Nephron (organoid): ENCODE data around the gene LLGL2.

Source experiments
- H3K27ac Mint-ChIP-seq, 3 experiments: 2 replicates each; pipeline ENCODE4 v1.8.0; 2020; ENCODE audit warnings: mixed read lengths in 3 of 3, mild to moderate bottlenecking in 2 of 3, moderate library complexity in 1 of 3
- H3K27me3 Mint-ChIP-seq: 2 replicates; pipeline ENCODE4 v1.8.0; 2021; ENCODE audit warnings: low read depth, mild to moderate bottlenecking, moderate library complexity, mixed read lengths
- H3K36me3 Mint-ChIP-seq: 2 replicates; pipeline ENCODE4 v1.8.0; 2020; ENCODE audit warnings: low read depth, mixed read lengths
- H3K4me1 Mint-ChIP-seq: 2 replicates; pipeline ENCODE4 v1.8.0; 2020; ENCODE audit warnings: mixed read lengths
- H3K4me3 Mint-ChIP-seq, 3 experiments: 2 replicates each; pipeline ENCODE4 v1.8.0; 2020; ENCODE audit warnings: mild to moderate bottlenecking in 3 of 3, mixed read lengths in 3 of 3, moderate library complexity in 2 of 3
- H3K9me3 Mint-ChIP-seq: 2 replicates; pipeline ENCODE4 v1.8.0; 2020; ENCODE audit warnings: mixed read lengths
- CTCF ChIP-seq, 3 experiments: fragments of 200-600 bp; sonication (generic); IDR thresholded peaks; one replicate each; pipeline ENCODE4 v1.5.0; 2021; ENCODE audit warnings: antibody characterized with exemption in 3 of 3; ENCODE audit not compliant: unreplicated experiment in 3 of 3

The LLGL2 gene

GRCh38 chr17:75615301-75615700 is 89.8 kb downstream of the LLGL2 start:
- H3K27me3 Mint-ChIP-seq = peaks cover 3% of the 10 kb centered on the region
- H3K27ac Mint-ChIP-seq = no peak overlapping the region
- no peaks in the 10 kb centered on the region for H3K36me3 Mint-ChIP-seq
- TF ChIP-seq CTCF (IDR thresholded peaks at IDR 0.05; ENCODE audit: unreplicated experiment in 3 of 3) = no peak
- H3K9me3 Mint-ChIP-seq = no peaks in the 10 kb centered on the region
- no peak overlapping the region for H3K4me3 Mint-ChIP-seq
- H3K4me1 Mint-ChIP-seq = no peaks in the 10 kb centered on the region

- H3K9me3 Mint-ChIP-seq = no peaks in the 10 kb centered on the region
- H3K27me3 Mint-ChIP-seq = peaks cover 3% of the 10 kb centered on the region
- no peak overlapping the region for H3K27ac Mint-ChIP-seq
- no peak overlapping the region for H3K4me3 Mint-ChIP-seq
- no peaks in the 10 kb centered on the region for H3K36me3 Mint-ChIP-seq
- no peak for TF ChIP-seq CTCF (IDR thresholded peaks at IDR 0.05; ENCODE audit: unreplicated experiment in 3 of 3)
- H3K4me1 Mint-ChIP-seq = no peaks in the 10 kb centered on the region
These were observed 91.1 kb downstream of the LLGL2 start for GRCh38 chr17:75616521-75617122.

- Mint-ChIP-seq H3K36me3 (no peaks in the 10 kb centered on the region), H3K27me3 (peaks cover 3% of the 10 kb centered on the region), H3K9me3 (no peaks in the 10 kb centered on the region), H3K4me1 (peaks cover 4% of the 10 kb centered on the region), H3K4me3 (no peak overlapping the region), H3K27ac (no peak overlapping the region)
- TF ChIP-seq CTCF (IDR thresholded peaks at IDR 0.05; ENCODE audit: unreplicated experiment in 3 of 3) = no peak
These were observed 91.7 kb downstream of the LLGL2 start for GRCh38 chr17:75617218-75617617.

- Mint-ChIP-seq H3K27me3 (peaks cover 3% of the 10 kb centered on the region), H3K4me1 (peaks cover 9% of the 10 kb centered on the region), H3K27ac (no peak overlapping the region), H3K36me3 (no peaks in the 10 kb centered on the region), H3K4me3 (no peak overlapping the region), H3K9me3 (no peaks in the 10 kb centered on the region)
- TF ChIP-seq CTCF (IDR thresholded peaks at IDR 0.05; ENCODE audit: unreplicated experiment in 3 of 3) = no peak
These were observed 92.2 kb downstream of the LLGL2 start for GRCh38 chr17:75617675-75618074.

GRCh38 chr17:75619506-75620431 is 94.3 kb downstream of the LLGL2 start:
- Mint-ChIP-seq H3K9me3 (no peaks in the 10 kb centered on the region), H3K27me3 (no peaks in the 10 kb centered on the region), H3K36me3 (no peaks in the 10 kb centered on the region), H3K27ac (no peak overlapping the region), H3K4me3 (no peak overlapping the region), H3K4me1 (peaks cover 10% of the 10 kb centered on the region)
- TF ChIP-seq CTCF (IDR thresholded peaks at IDR 0.05; ENCODE audit: unreplicated experiment in 3 of 3) = peak; percentile 32 to 50 (median 37)
